Neural cell (in vitro differentiated cells): ENCODE results near the gene RHCG. TPM values are rescaled to one million over a fixed set of nuclear protein-coding genes. Genes with fewer than 3 reads are reported as not detected.

Experiments
- H2AFZ ChIP-seq: fragments of 200-600, 300-800 bp; sonication (generic), shearing (Covaris generic); 2 replicates; pipeline ENCODE4 v1.6.0; 2014; ENCODE audit warnings: low read depth, mild to moderate bottlenecking, antibody characterized with exemption, low read length, moderate library complexity
- H3F3A ChIP-seq: fragments of 200-600 bp; shearing (Covaris generic); 2 replicates; pipeline ENCODE4 v1.6.1; 2016; ENCODE audit warnings: mild to moderate bottlenecking, moderate library complexity, mixed read lengths, antibody characterized with exemption, low read length; ENCODE audit not compliant: insufficient read depth, poor library complexity, severe bottlenecking
- H3K27ac ChIP-seq: fragments of 200-600, 300-800 bp; sonication (generic), shearing (Covaris generic); 2 replicates; pipeline ENCODE4 v1.5.1; 2014; ENCODE audit warnings: mild to moderate bottlenecking, low read length, moderate library complexity
- H3K27me3 ChIP-seq: fragments of 300-800, 200-600 bp; sonication (generic), shearing (Covaris generic); 2 replicates; pipeline ENCODE4 v1.6.0; 2014; ENCODE audit warnings: mild to moderate bottlenecking, low read depth, low read length, moderate library complexity; ENCODE audit not compliant: insufficient read depth
- H3K36me3 ChIP-seq: fragments of 300-800, 200-600 bp; sonication (generic), shearing (Covaris generic); 2 replicates; pipeline ENCODE4 v1.5.1; 2014; ENCODE audit warnings: mild to moderate bottlenecking, antibody characterized with exemption, low read length, moderate library complexity; ENCODE audit not compliant: insufficient read depth
- H3K4me2 ChIP-seq: fragments of 300-800, 200-600 bp; sonication (generic), shearing (Covaris generic); 2 replicates; pipeline ENCODE4 v1.6.0; 2014; ENCODE audit warnings: mild to moderate bottlenecking, low read length
- H3K4me3 ChIP-seq: fragments of 300-800, 200-600 bp; sonication (generic), shearing (Covaris generic); 2 replicates; pipeline ENCODE4 v1.5.1; 2014; ENCODE audit warnings: mild to moderate bottlenecking, low read length, moderate library complexity
- H3K79me2 ChIP-seq: fragments of 200-600 bp; shearing (Covaris generic); replicated peaks from 2 replicates; pipeline ENCODE4 v1.6.0; 2014; ENCODE audit warnings: mild to moderate bottlenecking, low read length, moderate library complexity; ENCODE audit not compliant: insufficient read depth
- H3K9ac ChIP-seq: fragments of 300-800, 200-600 bp; sonication (generic), shearing (Covaris generic); 2 replicates; pipeline ENCODE4 v1.6.1; 2016; ENCODE audit warnings: mild to moderate bottlenecking, low read length, mixed read lengths
- H3K9me2 ChIP-seq: fragments of 200-600 bp; shearing (Covaris generic); 2 replicates; pipeline ENCODE4 v1.6.1; 2016; ENCODE audit warnings: mild to moderate bottlenecking, low read length, mixed read lengths; ENCODE audit not compliant: insufficient read depth
- H3K9me3 ChIP-seq: fragments of 200-600, 300-800 bp; sonication (generic), shearing (Covaris generic); 2 replicates; pipeline ENCODE4 v1.6.1; 2016; ENCODE audit warnings: mild to moderate bottlenecking, mixed run types, low read length, moderate library complexity, mixed read lengths
- H4K20me1 ChIP-seq: fragments of 200-600 bp; shearing (Covaris generic); 2 replicates; pipeline ENCODE4 v1.6.1; 2016; ENCODE audit warnings: mild to moderate bottlenecking, mixed run types; ENCODE audit not compliant: insufficient read depth
- EP300 ChIP-seq: fragments of 450-650 bp; conservative IDR thresholded peaks from 2 replicates; pipeline ENCODE4 v1.6.1; 2014; ENCODE audit warnings: antibody characterized with exemption, mild to moderate bottlenecking, moderate library complexity; ENCODE audit not compliant: poor library complexity, severe bottlenecking
- EZH2 ChIP-seq: fragments of 200-600, 300-800 bp; shearing (Covaris generic), sonication (generic); IDR thresholded peaks from 2 replicates; pipeline ENCODE4 v1.6.1; 2014; ENCODE audit warnings: antibody characterized with exemption, low read length, borderline replicate concordance, mild to moderate bottlenecking; ENCODE audit not compliant: insufficient read depth, poor library complexity, severe bottlenecking
- MXI1 ChIP-seq: fragments of 450-650 bp; conservative IDR thresholded peaks from 2 replicates; pipeline ENCODE4 v1.6.1; 2014; ENCODE audit warnings: antibody characterized with exemption, mild to moderate bottlenecking; ENCODE audit not compliant: poor library complexity, severe bottlenecking
- POLR2AphosphoS5 ChIP-seq: IDR thresholded peaks from 2 replicates; pipeline ENCODE4 v1.6.1; 2012
- RAD21 ChIP-seq: fragments of 450-650 bp; conservative IDR thresholded peaks from 2 replicates; pipeline ENCODE4 v1.6.1; 2014; ENCODE audit warnings: antibody characterized with exemption, mild to moderate bottlenecking, moderate library complexity
- SMC3 ChIP-seq: fragments of 450-650 bp; conservative IDR thresholded peaks from 2 replicates; pipeline ENCODE4 v1.6.1; 2014; ENCODE audit warnings: antibody characterized with exemption, mild to moderate bottlenecking, moderate library complexity; ENCODE audit not compliant: poor library complexity
- TAF1 ChIP-seq: IDR thresholded peaks from 2 replicates; pipeline ENCODE4 v1.6.1; 2012; ENCODE audit warnings: low read depth
- polyA plus RNA-seq: library from polyadenylated mRNA; depleted of rRNA; stranded (reverse); fragments of >200 nt; gene quantifications from 2 replicates; pipeline ENCODE4 v1.2.3, GENCODE V29; 2014
- TF ChIP-seq, protein P1 (sequence below): IDR thresholded peaks from 2 replicates; pipeline ENCODE4 v1.6.1; 2012; ENCODE audit warnings: borderline replicate concordance
- TF ChIP-seq, protein P2 (sequence below): fragments of 450-650 bp; IDR thresholded peaks from 2 replicates; pipeline ENCODE4 v1.5.1; 2014; ENCODE audit warnings: antibody characterized with exemption, mild to moderate bottlenecking, moderate library complexity; ENCODE audit not compliant: poor library complexity, severe bottlenecking

Gene RHCG
- polyA plus RNA-seq, 1 donor from 2014 or later: 0.32 TPM

DNA sequence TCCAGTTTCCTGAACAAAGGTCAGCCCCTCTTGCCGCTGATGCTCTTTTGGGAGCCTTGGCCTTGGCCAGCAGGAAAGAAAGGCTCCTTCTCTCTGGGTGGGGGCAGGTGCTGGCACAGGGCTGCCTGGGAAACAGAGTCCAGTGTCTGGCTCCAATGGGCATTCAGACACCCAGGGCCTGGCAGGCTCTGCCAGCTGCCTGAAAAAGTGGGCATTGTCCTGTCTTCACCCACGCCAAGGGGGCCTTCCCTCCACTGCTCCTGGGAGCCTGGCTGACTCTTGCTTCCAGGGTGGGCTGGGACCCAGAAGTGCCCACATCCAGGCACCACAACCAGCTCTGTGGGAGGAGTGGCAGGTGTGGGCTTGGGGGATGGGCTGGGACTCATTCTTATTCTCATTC lies 62.7 kb downstream of the RHCG start:
- H3K9me2 ChIP-seq: no peaks in the 10 kb centered on the region
- no peaks in the 10 kb centered on the region for H4K20me1 ChIP-seq
- H3K27ac ChIP-seq: no peak overlapping the region
- no peaks in the 10 kb centered on the region for H3F3A ChIP-seq
- no peak overlapping the region for H3K4me2 ChIP-seq
- H3K9me3 ChIP-seq: no peaks in the 10 kb centered on the region
- no peaks in the 10 kb centered on the region for H3K79me2 ChIP-seq
- TF ChIP-seq SMC3: no peak
- no peak for TF ChIP-seq TAF1
- TF ChIP-seq, protein P1, sequence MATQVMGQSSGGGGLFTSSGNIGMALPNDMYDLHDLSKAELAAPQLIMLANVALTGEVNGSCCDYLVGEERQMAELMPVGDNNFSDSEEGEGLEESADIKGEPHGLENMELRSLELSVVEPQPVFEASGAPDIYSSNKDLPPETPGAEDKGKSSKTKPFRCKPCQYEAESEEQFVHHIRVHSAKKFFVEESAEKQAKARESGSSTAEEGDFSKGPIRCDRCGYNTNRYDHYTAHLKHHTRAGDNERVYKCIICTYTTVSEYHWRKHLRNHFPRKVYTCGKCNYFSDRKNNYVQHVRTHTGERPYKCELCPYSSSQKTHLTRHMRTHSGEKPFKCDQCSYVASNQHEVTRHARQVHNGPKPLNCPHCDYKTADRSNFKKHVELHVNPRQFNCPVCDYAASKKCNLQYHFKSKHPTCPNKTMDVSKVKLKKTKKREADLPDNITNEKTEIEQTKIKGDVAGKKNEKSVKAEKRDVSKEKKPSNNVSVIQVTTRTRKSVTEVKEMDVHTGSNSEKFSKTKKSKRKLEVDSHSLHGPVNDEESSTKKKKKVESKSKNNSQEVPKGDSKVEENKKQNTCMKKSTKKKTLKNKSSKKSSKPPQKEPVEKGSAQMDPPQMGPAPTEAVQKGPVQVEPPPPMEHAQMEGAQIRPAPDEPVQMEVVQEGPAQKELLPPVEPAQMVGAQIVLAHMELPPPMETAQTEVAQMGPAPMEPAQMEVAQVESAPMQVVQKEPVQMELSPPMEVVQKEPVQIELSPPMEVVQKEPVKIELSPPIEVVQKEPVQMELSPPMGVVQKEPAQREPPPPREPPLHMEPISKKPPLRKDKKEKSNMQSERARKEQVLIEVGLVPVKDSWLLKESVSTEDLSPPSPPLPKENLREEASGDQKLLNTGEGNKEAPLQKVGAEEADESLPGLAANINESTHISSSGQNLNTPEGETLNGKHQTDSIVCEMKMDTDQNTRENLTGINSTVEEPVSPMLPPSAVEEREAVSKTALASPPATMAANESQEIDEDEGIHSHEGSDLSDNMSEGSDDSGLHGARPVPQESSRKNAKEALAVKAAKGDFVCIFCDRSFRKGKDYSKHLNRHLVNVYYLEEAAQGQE: no peak
- no peak overlapping the region for H3K4me3 ChIP-seq
- H3K27me3 ChIP-seq: no peaks in the 10 kb centered on the region
- no peaks in the 10 kb centered on the region for H3K36me3 ChIP-seq
- H3K9ac ChIP-seq: no peak overlapping the region
- no peak overlapping the region for H2AFZ ChIP-seq

DNA sequence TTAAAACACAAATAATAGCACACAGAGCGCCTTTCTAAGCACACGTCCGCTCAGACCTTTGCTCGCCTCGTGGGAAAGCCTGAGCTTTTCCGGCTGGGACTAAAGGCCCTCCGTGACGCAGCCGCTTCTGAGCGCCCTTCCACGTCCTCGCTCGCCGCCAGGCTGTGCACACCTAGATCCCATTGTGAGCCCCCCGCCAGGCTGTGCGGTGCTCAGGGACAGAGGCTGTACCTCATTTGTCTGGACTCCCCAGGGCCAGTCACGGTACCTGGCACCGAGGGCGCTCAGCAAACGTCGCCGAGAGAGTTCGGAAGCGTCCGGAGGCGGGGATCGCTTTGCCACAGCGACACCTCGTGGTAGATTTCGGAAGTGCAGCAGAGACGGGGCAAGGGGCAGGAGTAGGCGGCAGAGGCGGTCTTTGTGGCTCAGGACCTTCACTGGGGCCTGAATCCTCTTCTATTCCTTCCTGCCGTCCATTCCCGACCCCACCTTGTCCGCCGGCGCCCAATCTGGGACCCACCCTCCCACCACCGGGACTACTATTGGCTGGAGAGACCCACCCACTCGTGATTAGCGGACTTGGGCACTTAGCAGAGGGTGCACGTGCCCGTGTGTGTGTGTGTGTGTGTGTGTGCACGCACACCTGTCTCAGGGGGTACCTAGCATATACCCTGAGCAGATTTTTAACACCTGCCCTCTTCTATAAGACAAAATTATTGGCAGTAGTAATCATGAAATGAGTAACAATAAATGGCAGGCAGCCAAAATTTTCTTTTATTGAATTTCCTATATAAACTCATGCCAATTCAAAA lies 65.6 kb downstream of the RHCG start:
- no peaks in the 10 kb centered on the region for H4K20me1 ChIP-seq
- H3F3A ChIP-seq: no peaks in the 10 kb centered on the region
- no peak overlapping the region for H2AFZ ChIP-seq
- H3K36me3 ChIP-seq: no peaks in the 10 kb centered on the region
- no peak overlapping the region for H3K9ac ChIP-seq
- H3K4me3 ChIP-seq: peak overlapping the region; percentile 61
- H3K27me3 ChIP-seq: no peaks in the 10 kb centered on the region
- H3K9me3 ChIP-seq: no peaks in the 10 kb centered on the region
- H3K9me2 ChIP-seq: no peaks in the 10 kb centered on the region
- TF ChIP-seq EP300 (no peak), POLR2AphosphoS5 (no peak), RAD21 (peak; percentile 94), EZH2 (no peak), MXI1 (no peak), TAF1 (no peak), SMC3 (peak; percentile 99)
- TF ChIP-seq, protein P2, sequence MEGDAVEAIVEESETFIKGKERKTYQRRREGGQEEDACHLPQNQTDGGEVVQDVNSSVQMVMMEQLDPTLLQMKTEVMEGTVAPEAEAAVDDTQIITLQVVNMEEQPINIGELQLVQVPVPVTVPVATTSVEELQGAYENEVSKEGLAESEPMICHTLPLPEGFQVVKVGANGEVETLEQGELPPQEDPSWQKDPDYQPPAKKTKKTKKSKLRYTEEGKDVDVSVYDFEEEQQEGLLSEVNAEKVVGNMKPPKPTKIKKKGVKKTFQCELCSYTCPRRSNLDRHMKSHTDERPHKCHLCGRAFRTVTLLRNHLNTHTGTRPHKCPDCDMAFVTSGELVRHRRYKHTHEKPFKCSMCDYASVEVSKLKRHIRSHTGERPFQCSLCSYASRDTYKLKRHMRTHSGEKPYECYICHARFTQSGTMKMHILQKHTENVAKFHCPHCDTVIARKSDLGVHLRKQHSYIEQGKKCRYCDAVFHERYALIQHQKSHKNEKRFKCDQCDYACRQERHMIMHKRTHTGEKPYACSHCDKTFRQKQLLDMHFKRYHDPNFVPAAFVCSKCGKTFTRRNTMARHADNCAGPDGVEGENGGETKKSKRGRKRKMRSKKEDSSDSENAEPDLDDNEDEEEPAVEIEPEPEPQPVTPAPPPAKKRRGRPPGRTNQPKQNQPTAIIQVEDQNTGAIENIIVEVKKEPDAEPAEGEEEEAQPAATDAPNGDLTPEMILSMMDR: peak; percentile 98
- TF ChIP-seq, protein P1: no peak
- H3K79me2 ChIP-seq: no peaks in the 10 kb centered on the region
- no peak overlapping the region for H3K4me2 ChIP-seq
- H3K27ac ChIP-seq: no peak overlapping the region
